ENCODE data around the gene NF1.

GRCh38 chr17:31089471-31089870, 5.3 kb upstream of the NF1 start:
- TF ChIP-seq CTCF (IDR thresholded peaks at IDR 0.05) (no peak), POLR2A (IDR thresholded peaks at IDR 0.05) (no peak)
